Activated CD4-positive, alpha-beta T cell treated with anti-CD3 and anti-CD28 coated beads, Interleukin-2, amount 50 U/mL, for 16 hours (primary cell): ENCODE measurements around the gene MOGAT3.

Experiments used
- DNase-seq: peaks from one replicate; pipeline ENCODE4 v3.0.0-alpha.2; 2020

The MOGAT3 gene, protein sequence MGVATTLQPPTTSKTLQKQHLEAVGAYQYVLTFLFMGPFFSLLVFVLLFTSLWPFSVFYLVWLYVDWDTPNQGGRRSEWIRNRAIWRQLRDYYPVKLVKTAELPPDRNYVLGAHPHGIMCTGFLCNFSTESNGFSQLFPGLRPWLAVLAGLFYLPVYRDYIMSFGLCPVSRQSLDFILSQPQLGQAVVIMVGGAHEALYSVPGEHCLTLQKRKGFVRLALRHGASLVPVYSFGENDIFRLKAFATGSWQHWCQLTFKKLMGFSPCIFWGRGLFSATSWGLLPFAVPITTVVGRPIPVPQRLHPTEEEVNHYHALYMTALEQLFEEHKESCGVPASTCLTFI

DNA sequence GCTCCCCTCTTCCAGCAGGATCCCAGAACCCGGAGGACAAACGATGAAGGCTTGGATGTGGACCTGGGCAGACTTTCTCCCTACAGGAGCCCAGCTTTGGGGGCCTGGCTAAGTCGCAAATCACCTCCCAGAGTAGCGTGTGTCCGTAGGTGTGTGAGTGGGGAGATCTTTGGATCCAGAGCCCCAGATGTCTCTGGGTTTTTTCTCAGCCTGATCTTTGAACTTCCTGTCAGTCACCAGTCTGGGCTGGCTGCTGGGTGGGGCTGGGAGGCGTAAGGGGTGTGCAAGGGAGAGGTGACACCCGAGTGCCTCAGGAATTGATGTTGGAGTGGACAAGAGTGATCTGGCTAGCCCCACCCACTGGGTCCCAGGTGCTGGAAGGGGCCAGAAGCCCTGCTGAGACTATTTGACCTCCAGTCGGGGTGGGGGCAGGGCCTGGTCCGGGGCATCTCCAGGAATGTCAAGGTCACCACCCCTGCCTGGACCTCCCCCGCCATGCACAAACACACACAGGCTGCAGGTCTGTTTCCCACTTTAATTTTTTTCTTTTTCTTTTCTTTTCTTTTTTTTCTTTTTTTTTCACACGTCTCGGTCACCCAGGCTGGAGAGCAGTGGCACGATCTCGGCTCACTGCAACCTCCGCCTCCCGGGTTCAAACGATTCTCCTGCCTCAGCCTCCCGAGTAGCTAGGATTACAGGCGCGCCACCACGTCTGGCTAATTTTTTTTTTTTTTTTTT lies at the start of gene MOGAT3:
Gene MOGAT3 (minus strand): TSS at position 175 of the 738 bp plus-strand sequence. CDS start 182 bp downstream, outside the sequence.
- no peak for DNase-seq

DNA sequence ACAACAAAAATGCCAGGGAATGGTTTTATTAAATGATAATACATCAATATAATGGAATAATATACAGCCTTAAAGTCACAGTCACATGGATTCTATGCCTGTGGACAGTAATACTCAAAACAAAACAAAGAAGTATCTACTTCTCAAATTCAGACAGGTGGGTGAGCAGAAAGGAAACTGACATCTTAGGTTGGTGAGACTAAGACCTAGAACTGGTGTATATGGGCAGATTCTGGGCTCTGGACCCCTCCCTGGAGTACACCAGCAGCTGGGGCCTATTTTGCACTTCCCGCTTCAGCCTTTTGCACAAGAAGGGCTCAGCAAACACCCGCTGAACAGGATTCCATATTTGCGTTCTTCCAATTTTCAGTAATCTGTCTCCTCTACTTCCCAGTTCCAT lies 49.5 kb upstream of the MOGAT3 start:
- DNase-seq = peak; percentile 38

DNA sequence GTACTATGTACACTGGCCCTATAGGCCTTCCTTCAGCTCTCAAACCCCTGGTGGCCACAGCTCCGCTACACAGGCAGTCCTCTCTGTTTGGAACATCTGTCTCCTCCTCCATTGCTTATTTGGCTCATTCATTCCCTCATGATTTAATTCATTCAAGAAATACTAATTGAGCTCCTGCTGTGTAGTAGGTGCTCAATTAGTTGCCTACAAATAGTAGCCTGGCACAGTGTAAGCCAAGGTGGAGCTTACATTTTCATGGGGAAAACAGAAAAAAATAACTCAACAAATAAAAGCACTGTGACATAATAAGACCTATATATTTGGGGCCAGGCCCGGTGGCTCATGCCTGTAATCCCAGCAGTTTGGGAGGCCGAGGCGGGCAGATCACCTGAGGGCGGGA lies 47.4 kb upstream of the MOGAT3 start:
- DNase-seq = no peak

DNA sequence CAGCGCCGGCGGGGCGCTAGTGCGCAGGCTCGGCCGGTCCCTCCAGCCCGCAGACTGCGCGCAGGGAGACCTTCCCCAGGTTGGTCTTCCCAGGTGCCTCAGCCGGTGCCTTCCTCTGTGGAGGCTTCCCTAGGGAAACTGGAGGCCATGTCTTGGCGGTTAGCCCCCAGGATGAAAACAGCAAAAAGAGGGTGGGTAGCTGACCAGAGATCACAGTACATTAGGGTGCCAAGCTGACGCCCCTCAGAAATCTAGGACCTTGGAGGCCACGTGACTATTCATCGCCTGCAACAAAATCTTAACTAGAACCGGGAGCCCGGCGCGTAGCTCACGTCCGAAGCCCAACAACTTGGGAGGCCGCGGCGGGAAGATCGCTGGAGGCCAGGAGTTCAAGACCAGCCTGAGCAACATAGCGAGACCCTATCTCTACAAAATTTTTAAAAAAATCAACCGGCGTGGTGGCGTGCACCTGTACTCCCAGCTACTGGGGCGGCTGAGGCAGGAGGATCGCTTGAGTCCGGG lies 44.4 kb upstream of the MOGAT3 start:
- DNase-seq = no peak

DNA sequence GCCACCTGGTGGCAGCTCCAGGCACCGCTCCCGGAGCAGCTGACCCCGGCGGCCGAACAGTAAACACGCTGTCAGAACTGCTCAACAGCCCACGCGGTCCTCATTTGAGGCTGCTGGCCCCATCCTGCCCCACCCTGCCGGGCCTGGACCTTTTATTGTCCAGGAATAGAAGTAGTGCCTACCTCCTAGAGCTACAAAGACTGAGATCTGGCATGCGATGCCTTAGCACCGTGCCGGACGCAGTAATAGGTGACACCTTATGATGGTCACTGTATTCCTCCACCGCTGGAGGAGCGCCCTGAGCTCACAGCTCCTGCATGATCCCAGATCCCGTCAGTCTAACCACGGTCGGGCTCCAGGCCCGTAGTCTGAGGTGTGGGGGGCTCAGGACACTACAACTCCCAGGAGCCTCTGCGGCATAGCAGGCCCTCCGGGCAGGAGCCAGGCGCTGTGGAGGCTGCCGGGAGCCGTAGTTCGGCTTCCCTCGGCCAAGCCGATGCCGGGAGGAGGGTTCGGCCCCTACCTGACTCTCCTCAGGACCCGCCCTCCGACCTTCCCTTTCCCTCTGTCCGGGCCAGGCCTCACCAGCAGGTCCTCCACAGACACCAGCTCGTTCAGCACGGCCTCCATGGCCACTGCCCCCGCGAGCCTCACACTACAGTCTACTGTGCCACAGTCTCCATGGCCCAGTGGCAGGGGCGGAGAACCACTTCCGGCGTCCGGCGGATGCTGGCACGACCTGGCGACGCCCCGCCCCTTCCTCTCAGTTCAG lies 43.7 kb upstream of the MOGAT3 start, which contains the start of gene FIS1:
Gene FIS1 (minus strand): TSS at position 707 of the 772 bp plus-strand sequence. CDS start 77 bp downstream, at position 630.
- DNase-seq = peak; percentile 95

DNA sequence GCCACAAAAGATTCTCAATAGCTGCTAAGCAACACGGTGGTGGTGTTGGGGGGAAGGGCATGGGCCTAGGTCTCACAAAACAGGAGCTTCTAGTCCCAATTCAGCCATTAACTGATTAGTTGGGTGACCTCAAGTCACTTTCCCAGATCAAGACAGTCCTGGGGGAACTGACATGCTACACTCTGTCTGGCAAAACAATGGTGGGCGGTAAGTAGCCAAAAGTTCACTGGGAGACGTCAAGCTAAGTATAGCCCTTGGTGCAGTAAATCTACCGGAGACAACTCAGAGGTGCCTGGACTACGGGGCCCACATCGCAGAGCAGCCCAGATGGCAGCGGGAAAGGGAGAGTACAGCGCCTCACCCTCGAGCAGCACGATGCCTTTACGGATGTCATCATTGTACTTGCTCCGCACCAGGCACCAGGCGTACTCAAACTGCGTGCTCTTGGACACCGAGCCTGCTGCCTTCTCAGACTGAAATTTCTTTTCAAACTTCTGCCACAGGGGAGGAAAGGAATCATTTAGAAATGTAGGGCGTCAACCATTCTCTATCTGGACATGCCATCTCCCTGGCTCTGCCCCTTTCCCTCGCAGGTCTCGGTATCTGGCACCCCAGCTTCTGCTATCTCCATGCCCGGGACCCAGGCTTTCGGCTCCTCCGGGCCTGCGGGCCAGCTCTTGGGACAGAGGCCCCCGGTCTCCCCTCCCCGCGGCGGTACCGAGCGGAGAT lies 43.0 kb upstream of the MOGAT3 start:
- DNase-seq = peak; percentile 19

DNA sequence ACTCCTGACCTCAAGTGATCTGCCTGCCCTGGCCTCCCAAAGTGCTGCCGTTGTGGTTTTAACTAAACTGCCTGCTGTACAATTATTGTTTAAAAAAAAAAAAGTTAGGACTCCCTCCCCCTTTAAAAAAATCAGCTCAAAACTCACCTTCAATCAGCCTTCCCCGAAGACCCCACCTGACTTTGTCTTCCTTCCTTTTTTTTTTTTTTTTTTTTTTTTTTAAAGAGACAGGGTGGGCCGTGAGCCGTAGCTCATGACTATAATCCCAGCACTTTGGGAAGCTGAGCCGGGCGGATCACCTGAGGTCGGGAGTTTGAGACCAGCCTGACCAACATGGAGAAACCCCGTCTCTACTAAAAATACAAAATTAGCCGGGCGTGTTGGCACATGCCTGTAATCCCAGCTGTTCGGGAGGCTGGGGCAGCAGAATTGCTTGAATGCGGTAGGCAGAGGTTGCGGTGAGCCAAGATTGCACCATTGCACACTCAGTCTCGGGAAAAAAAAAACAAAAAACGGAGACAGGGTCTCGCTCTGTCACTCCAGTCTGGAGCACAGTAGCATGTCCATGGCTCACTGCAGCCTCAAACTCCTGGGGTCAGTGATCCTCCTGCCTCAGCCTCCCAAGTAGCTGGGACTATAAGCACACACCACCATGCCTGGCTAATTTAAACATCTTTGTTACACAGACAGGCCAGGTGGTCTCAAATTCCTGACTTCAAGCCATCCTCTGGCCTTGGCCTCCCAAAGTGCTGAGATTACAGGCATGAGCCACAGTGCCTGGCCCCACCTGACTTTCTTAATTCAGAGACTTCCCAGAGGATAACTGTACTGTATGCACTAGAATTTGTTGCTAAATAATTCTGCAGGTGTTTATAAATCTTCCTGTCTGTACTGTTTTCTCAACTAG lies 40.9 kb upstream of the MOGAT3 start:
- no peak for DNase-seq

DNA sequence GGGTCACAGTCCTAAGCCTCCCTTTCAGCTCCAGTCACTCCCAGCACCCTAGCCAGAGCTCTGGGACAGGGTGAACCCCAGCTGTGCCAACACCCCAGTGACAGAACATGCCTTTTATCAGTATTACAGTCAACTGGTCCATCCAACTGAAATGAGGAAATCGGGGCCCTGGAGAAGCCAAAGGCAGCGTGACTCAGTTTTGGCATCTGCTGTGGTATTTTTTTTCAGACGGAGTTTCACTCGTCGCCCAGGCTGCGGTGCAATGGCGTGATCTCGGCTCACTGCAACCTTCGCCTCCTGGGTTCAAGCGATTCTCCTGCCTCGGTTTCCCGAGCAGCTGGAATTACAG lies 40.2 kb upstream of the MOGAT3 start:
- DNase-seq = no peak

DNA sequence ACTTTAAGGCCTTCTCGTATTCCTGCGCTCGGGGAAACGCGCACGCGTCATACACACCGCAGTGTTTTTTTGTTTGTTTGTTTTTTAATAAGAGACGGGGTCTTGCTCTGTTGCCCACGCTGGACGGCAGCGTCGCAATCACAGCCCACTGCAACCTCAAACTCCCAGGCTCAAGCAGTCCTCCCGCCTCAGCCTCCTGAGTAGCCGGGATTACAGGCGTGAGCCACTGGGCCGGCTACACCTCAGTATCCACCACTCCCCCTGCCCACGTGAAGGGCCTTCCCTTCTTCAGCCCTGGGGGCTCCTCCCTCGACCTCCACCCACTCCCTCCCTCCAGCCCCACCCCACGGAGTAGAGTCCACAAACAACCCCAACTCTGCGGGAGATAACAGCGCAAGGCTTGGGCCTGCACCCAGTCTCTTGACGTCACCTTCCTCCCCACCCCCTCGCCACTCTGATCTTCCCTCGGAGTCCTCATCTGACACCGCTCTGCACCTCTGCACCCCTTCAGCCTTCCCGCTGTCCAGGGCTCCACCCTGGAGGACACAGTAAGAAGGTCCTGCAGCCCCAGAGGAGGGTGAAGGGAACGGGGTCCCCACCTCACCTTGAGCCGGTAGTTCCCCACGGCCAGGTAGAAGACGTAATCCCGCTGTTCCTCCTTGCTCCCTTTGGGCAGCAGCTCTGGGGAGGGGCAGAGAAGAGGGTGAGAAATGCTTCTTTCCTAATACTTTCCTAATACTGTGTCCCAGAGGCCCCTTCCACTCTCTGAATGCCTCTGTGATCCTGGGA lies 39.6 kb upstream of the MOGAT3 start:
- DNase-seq = no peak

DNA sequence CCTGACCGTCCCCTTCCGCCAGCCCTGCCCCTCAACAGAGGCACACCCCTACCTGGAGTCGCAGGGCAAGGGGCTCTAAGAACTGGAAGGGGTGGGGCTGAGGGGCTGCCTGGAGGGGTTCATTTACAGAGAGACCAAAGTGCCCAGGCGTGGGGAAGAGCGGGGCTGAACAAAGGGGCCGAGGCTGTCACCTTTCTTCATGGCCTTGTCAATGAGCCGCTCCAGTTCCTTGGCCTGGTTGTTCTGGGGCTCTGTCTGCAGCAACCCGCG lies 39.0 kb upstream of the MOGAT3 start:
- DNase-seq = no peak

DNA sequence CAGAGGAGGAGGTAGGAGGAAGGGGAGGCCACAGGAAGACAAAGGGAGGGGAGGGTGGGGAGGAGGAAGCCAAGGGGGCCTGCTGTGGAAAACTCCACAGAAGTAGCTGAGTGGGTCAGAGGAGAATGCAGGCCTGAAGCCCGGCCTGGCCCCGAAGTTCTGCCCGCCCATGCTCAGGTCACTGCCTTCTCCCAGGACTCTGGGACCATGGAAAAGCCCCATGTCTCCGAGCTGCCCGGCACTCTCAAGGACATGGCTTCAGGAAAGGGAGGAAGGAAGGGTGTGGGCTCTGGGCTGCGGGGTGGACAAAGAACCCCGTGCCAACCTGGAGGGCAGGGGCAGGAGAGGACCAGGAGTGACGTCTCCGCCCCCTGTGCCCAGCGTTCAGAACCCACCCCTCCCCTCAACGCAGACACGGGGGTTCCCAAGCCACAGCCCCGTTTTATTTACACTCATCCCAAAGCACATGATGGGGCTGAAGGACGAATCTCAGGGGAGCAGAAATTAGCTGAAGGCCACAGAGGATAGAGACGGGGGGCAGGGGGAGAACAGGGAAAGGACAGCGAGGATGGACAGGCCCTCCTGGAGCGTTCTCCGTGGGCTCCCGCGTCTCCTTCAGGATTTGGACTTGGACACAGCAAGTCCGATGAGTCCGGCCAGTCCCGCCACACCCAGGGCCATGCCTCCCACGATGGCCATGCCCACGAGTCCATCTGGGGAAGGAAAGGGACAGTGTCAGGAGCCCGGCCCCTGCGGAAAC lies 38.5 kb upstream of the MOGAT3 start:
- DNase-seq = no peak

DNA sequence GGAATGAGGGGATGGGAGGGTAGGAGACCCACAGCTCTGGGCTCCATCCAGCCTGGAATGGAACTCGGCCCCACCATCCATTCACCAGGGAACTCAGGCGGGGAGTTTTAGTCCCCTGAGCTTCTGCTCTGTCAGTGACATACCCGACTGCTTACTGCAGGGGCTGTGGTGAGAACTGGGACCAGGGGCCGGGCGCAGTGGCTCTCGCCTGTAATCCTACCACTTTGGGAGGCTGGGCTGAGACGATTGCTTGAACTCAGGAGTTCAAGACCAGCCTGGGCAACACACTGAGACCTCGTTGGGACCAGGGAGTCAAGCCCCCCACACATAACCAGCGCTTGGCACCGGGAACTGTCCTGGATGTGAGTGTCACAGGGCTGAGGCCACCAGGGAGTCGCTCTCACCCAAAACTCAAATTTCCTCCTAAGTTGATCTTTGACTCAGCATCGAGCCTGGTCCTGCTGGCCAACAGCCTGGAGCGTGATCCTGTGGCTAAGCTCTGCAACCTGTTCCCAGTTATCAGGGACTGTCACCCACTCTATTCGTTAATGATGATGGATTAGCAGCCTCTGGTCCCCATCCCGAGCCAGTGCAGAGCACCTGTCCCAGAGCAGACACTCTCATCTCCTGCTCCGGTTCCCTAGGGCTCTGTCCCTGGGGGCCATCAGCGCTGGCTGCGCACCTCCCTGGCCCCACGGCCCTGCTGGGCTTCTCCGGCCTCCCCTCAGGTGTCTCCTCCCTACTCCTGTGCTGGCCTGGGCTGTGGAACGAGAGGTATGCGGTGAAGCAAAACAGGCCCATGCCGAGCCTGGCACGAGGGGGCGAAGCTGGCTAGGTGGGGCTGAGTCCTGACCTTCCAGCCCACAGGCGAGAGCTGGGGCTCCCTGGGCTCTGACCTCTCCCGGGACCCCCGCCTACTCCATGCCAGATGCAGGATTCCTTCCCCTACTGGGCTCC lies 37.7 kb upstream of the MOGAT3 start:
- DNase-seq = no peak

DNA sequence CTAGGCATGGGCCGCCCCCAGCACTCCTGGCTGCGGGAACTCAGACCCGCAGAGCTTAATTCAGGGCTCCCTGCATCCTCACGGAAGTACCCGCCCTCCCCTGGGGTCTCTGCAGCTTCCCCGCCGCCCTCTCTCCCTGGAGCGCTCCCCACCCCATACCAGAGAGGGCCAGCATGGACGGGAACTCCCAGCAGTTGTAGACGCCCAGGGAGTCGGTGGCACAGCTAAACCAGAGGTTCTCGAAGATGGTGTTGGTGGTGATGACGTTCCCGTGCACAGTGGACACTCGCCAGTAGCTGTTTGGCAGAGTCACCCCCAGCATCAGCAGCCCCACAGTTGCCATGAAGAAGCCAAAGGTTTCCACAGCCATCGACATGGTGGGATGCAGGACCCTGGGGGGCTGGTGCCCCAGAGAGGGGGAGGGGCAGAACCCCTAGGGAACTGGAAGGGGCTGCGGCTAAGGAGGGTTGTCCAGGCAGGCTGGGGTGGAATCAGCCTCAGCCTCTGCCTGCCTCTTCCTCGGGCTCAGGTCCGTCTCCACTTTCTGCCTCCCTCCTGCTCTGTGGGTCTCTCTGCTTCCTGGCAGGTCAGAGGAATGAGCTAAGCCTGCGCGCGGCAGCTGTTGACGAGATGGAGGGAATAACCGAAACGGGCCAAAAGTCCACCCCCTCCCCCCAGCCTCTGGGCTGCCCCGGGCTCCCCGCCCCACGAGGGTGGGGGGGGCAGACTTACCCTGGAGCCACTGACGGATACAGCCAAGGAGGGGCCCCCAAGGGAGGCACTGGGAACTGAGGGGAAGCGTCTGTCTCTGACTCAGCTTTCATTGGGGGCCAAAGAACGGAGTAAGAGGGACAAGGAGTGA lies 36.6 kb upstream of the MOGAT3 start, which contains the start of gene CLDN15:
Gene CLDN15 (minus strand): TSS at position 597 of the 862 bp plus-strand sequence. CDS start 221 bp downstream, at position 376.
- no peak for DNase-seq

DNA sequence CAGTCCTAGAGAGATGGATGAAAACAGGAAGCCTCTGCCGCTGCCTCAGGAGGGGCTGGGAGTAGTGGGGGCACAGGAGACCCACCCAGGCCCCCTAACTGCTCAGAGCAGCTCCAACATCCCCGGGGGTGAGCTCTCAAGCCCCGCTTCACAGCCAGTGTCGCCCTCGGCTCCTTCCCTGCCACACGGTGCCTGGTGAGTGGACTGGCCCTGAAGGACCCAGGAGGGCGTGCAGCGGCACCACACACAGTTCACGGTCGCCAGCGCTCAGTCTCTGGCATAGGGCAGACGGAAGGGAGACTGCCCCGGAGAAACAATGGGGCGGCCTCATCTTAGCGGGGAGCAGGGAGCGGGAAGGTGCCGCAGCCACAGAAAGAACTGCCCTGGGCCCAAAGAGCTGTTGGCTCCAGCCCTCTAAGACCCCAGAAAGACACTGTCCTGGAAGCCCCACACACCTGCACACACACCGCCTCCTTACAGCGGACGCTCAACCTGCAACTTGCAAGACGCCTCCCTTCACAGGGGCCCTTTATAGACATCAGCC lies 35.5 kb upstream of the MOGAT3 start:
- DNase-seq = no peak

DNA sequence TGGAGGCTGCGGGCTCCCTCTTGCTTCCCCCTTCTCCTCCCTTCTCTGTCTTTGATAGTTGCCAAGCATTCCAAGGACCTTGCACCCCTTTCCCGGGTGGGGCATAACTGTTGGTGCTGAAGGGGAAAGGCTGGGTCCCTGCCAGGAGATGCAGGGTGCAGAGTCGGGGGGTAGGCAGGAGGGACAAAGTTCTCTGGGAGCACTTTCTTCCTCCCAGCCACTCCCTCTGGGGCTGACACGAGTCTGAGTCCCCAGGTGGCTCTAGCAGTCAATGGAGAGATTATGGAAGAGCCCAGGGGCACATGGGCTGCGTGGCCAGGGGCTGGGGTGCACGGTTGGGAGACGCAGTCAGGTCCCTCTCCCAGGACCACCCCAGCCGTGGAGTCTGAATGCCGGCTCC lies 34.7 kb upstream of the MOGAT3 start:
- no peak for DNase-seq

DNA sequence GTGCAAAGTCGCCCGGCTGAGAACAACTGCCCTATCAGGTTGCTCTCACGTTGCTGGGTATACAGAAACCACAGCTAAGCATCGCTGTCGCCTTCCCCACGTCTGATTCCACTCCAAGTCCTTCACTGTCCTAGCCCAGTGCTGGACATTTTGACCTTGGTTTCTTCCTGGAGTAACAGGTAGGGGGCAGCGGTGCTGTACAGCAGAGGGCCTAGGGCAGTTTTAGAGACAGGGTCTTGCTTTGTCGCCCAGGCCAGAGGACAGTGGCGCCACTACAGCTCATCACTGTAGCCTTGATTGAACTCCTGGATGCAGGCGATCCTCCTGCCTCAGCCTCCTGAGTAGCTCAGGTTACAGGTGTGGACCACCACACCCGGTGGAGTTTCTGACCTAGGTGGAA lies 34.2 kb upstream of the MOGAT3 start:
- no peak for DNase-seq

DNA sequence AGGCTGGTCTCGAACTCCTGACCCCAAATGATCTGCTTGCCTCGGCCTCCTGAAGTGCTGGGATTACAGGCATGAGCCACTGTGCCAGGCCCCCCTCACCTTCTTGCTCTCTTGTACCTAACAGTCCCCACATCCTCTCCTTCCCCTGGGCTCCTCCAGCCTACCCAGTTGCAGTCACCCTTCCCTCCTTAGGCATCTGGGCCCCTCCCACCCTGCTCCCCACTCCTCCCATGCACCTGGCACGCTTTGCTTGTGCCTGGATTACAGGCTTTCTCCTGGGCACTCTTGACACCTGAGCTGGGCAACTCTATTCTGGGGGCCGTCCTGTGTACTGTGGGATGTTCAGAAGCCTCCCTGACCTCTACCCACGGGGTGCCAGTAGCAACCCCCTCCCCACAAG lies 33.8 kb upstream of the MOGAT3 start:
- no peak for DNase-seq
